Measurements from ENCODE around the gene SHROOM2. TPM values are rescaled to one million over a fixed set of nuclear protein-coding genes. Genes with fewer than 3 reads are reported as not detected.

The SHROOM2 gene
- total and polyA plus RNA-seq, 2 donors (not counting 1 experiment from before 2014, with no cell fraction given) = under 0.01 to 6.3 TPM

DNA sequence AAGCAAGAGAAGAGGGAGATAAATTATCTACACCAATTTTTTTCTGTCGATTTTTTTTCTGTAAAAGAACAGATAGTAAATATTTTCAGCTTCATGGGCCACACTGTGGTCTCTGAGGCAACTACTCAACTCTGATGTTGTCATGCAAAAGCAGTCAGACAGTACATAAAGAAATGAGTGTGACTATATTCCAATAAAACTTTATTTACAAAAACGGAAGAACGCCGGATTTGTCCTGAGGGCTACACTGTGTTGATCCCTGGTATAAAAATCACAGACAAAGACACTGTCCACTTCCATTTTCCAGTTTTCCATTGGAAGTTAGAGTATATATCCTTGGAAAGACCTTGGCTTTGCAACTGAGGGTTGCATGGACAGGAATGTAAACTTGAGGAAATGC lies 38.6 kb upstream of the SHROOM2 start:
- Histone ChIP-seq H3K79me2 (ENCODE audit: control insufficient read depth, insufficient read depth, low read length) (no peaks in the 10 kb centered on the region), H3K4me2 (ENCODE audit: extremely low read depth, insufficient read depth, low read length) (no peak overlapping the region), H4K20me1 (ENCODE audit: control insufficient read depth, extremely low read depth, insufficient read depth, low read length) (no peaks in the 10 kb centered on the region), H3K4me1 (ENCODE audit: control insufficient read depth, extremely low read depth, insufficient read depth, low read length) (no peaks in the 10 kb centered on the region), H3K4me3 (replicated peaks in 1 of 4; ENCODE audit: control extremely low read depth in 1 of 4, insufficient read depth in 1 of 4, low read depth in 3 of 4, low read length in 4 of 4) (no peak overlapping the region), H2AFZ (ENCODE audit: low read length) (no peak overlapping the region), H3K27ac (ENCODE audit: insufficient read depth, low read length) (no peak overlapping the region), H3K27me3 (ENCODE audit: control insufficient read depth, insufficient read depth, low read length) (no peaks in the 10 kb centered on the region), H3K36me3 (ENCODE audit: control insufficient read depth, insufficient read depth, low read length) (no peaks in the 10 kb centered on the region), H3K9me3 (ENCODE audit: control insufficient read depth, insufficient read depth, low read depth, low read length) (no peaks in the 10 kb centered on the region), H3K9ac (ENCODE audit: insufficient read depth, low read length) (no peak overlapping the region)
- TF ChIP-seq EZH2 (IDR thresholded peaks at IDR 0.05; ENCODE audit: low read length, missing control alignments) = no peak
- TF ChIP-seq, protein P1, sequence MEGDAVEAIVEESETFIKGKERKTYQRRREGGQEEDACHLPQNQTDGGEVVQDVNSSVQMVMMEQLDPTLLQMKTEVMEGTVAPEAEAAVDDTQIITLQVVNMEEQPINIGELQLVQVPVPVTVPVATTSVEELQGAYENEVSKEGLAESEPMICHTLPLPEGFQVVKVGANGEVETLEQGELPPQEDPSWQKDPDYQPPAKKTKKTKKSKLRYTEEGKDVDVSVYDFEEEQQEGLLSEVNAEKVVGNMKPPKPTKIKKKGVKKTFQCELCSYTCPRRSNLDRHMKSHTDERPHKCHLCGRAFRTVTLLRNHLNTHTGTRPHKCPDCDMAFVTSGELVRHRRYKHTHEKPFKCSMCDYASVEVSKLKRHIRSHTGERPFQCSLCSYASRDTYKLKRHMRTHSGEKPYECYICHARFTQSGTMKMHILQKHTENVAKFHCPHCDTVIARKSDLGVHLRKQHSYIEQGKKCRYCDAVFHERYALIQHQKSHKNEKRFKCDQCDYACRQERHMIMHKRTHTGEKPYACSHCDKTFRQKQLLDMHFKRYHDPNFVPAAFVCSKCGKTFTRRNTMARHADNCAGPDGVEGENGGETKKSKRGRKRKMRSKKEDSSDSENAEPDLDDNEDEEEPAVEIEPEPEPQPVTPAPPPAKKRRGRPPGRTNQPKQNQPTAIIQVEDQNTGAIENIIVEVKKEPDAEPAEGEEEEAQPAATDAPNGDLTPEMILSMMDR (conservative IDR thresholded peaks at IDR 0.05 in 1 of 2, IDR thresholded peaks at IDR 0.05 in 1 of 2; ENCODE audit: low read depth in 1 of 2, low read length in 2 of 2) = no peak
- DNase-seq (ENCODE audit: low read depth in 2 of 2) = no peak

DNA sequence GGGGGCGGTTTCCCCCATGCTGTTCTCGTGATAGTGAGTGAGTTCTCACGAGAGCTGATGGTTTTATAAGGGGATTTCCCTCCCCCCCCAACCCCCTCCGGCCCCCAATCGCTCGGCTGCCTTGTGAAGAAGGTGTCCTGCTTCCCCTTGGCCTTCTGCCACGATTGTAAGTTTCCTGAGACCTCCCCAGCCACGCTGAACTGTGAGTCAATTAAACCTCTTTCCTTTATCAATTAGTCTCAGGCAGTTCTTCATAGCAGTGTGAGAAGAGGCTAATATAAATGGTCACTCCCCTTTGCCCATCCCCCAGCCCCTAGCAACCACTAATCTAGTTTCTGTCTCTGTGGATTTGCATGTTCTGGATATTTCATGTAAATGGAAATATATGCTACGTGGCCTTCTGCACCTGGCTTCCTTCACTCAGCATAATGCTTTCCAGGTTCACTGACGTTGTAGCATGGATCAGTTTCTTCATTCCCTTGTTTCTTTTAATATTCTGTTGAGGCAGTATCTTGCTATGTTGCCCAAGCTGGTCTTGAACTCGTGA lies 37.0 kb upstream of the SHROOM2 start:
- no peaks in the 10 kb centered on the region for H3K9me3 ChIP-seq (ENCODE audit: control insufficient read depth, insufficient read depth, low read depth, low read length)
- no peak for TF ChIP-seq EZH2 (IDR thresholded peaks at IDR 0.05; ENCODE audit: low read length, missing control alignments)
- TF ChIP-seq, protein P1 (conservative IDR thresholded peaks at IDR 0.05 in 1 of 2, IDR thresholded peaks at IDR 0.05 in 1 of 2; ENCODE audit: low read depth in 1 of 2, low read length in 2 of 2) = no peak

DNA sequence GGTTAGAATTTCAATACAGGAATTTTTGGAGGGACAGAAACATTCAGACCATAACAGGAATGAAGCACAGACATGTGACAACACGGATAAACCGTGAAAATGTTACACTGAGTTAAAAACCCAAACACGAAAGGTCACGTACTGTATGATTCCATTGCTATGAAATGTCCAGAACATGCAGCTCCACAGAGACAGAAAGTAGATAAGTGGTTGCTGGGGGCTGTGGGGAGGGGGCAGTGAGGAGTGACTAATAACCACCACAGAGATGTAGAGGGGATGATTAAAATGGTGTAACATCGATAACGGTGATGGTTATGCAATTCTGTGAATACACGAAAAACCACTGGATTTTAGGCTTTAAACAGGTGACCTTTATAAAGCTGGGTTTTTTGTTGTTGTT lies 28.9 kb upstream of the SHROOM2 start:
- Histone ChIP-seq H4K20me1 (ENCODE audit: control insufficient read depth, extremely low read depth, insufficient read depth, low read length) (no peaks in the 10 kb centered on the region), H3K79me2 (ENCODE audit: control insufficient read depth, insufficient read depth, low read length) (no peaks in the 10 kb centered on the region), H3K27me3 (ENCODE audit: control insufficient read depth, insufficient read depth, low read length) (no peaks in the 10 kb centered on the region), H3K4me2 (ENCODE audit: extremely low read depth, insufficient read depth, low read length) (no peak overlapping the region), H3K36me3 (ENCODE audit: control insufficient read depth, insufficient read depth, low read length) (no peaks in the 10 kb centered on the region), H3K9ac (ENCODE audit: insufficient read depth, low read length) (no peak overlapping the region), H3K27ac (ENCODE audit: insufficient read depth, low read length) (no peak overlapping the region), H3K4me3 (replicated peaks in 1 of 4; ENCODE audit: control extremely low read depth in 1 of 4, insufficient read depth in 1 of 4, low read depth in 3 of 4, low read length in 4 of 4) (no peak overlapping the region), H3K9me3 (ENCODE audit: control insufficient read depth, insufficient read depth, low read depth, low read length) (no peaks in the 10 kb centered on the region), H3K4me1 (ENCODE audit: control insufficient read depth, extremely low read depth, insufficient read depth, low read length) (no peaks in the 10 kb centered on the region), H2AFZ (ENCODE audit: low read length) (no peak overlapping the region)
- DNase-seq (ENCODE audit: low read depth in 2 of 2) = peak in 1 of 2 donors; percentile 12
- TF ChIP-seq, protein P1 (conservative IDR thresholded peaks at IDR 0.05 in 1 of 2, IDR thresholded peaks at IDR 0.05 in 1 of 2; ENCODE audit: low read depth in 1 of 2, low read length in 2 of 2) = no peak
- TF ChIP-seq EZH2 (IDR thresholded peaks at IDR 0.05; ENCODE audit: low read length, missing control alignments) = no peak

More for the DNA sequence above, 37.0 kb upstream of the SHROOM2 start:
- no peak overlapping the region for H3K4me2 ChIP-seq (ENCODE audit: extremely low read depth, insufficient read depth, low read length)
- H3K27me3 ChIP-seq (ENCODE audit: control insufficient read depth, insufficient read depth, low read length) = no peaks in the 10 kb centered on the region
- H3K4me3 ChIP-seq (replicated peaks in 1 of 4; ENCODE audit: control extremely low read depth in 1 of 4, insufficient read depth in 1 of 4, low read depth in 3 of 4, low read length in 4 of 4) = no peak overlapping the region
- no peaks in the 10 kb centered on the region for H3K79me2 ChIP-seq (ENCODE audit: control insufficient read depth, insufficient read depth, low read length)
- no peaks in the 10 kb centered on the region for H4K20me1 ChIP-seq (ENCODE audit: control insufficient read depth, extremely low read depth, insufficient read depth, low read length)
- no peak overlapping the region for H3K27ac ChIP-seq (ENCODE audit: insufficient read depth, low read length)
- H3K36me3 ChIP-seq (ENCODE audit: control insufficient read depth, insufficient read depth, low read length) = no peaks in the 10 kb centered on the region
- H3K4me1 ChIP-seq (ENCODE audit: control insufficient read depth, extremely low read depth, insufficient read depth, low read length) = no peaks in the 10 kb centered on the region
- no peak for DNase-seq (ENCODE audit: low read depth in 2 of 2)
- no peak overlapping the region for H2AFZ ChIP-seq (ENCODE audit: low read length)
- no peak overlapping the region for H3K9ac ChIP-seq (ENCODE audit: insufficient read depth, low read length)
